Measurements from ENCODE around the gene TRIP4.

The TRIP4 gene

GRCh38 chr15:64500695-64501395 lies 113.2 kb downstream of the TRIP4 start:
- no peak for DNase-seq

DNA sequence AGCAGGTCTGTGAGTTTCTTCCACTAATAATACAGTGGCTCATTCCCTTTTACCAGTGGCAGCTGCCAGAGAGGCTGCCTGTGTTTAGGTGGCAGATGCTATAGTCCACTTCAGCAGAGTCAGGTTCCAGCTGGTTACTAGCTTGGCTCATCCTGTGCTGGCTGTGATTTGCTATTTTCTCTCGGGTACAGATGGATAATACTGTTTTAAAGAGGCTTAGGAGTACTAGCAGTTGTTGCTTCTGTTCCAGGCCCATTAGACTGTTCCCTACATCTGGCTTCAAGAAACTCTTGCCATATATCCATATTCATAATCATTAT lies 113.7 kb downstream of the TRIP4 start:
- no peak for DNase-seq

- no peak for DNase-seq
Measured at GRCh38 chr15:64502151-64502550, 114.5 kb downstream of the TRIP4 start.

DNA sequence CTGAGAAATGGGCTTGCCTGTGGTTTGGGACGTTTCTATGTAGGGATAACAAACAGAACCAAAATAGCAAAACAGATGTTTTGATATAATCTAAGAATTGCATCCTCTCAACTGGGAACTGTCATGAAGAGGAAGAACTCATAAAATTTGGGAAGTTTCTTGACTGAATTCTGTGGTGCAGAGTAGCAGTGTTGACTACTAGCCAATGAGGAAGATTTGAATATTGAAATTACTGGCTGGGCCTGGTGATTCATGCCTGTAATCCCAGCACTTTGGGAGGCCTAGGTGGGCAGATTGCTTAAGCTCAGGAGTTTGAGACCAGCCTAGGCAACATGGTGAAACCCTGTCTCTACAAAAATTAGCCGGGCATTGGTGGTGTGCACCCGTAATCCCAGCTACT lies 114.9 kb downstream of the TRIP4 start:
- no peak for DNase-seq

GRCh38 chr15:64503197-64503596 lies 115.6 kb downstream of the TRIP4 start:
- no peak for DNase-seq

GRCh38 chr15:64503640-64504039 lies 116.0 kb downstream of the TRIP4 start:
- no peak for DNase-seq
